Stimulated activated effector memory CD8-positive, alpha-beta T cell treated with anti-CD3 and anti-CD28 coated beads, Interleukin-12 subunit alpha, Interleukin-12 subunit beta, amount 100 ng/mL, for 72 hours (primary cell): ENCODE results near the gene NUTM1.
"Not testable (repeated sequence)": the region's sequence is repeated elsewhere in the genome, so short reads cannot be mapped to it uniquely, and the experiment has no call there.

Experiments
- ATAC-seq: fragments of 150-1000 bp; cut with Tn5 transposase; 2 replicates; pipeline ENCODE4 v1.10.0; 2021
- DNase-seq, 2 donors: peaks; one replicate each; pipeline ENCODE4 v3.0.0; 2021 to 2022; ENCODE audit warnings: low spot score in 2 of 2
- H3K27ac Mint-ChIP-seq: one replicate; pipeline ENCODE4 v1.8.0; 2022; ENCODE audit warnings: mild to moderate bottlenecking, mixed read lengths
- H3K36me3 Mint-ChIP-seq: one replicate; pipeline ENCODE4 v1.8.0; 2022; ENCODE audit warnings: mild to moderate bottlenecking, mixed read lengths
- H3K4me1 Mint-ChIP-seq: one replicate; pipeline ENCODE4 v1.8.0; 2022; ENCODE audit warnings: mixed read lengths
- H3K4me3 Mint-ChIP-seq: one replicate; pipeline ENCODE4 v1.8.0; 2022; ENCODE audit warnings: mild to moderate bottlenecking, mixed read lengths
- H3K9me3 Mint-ChIP-seq: one replicate; pipeline ENCODE4 v1.8.0; 2022; ENCODE audit warnings: mixed read lengths

Gene NUTM1

DNA sequence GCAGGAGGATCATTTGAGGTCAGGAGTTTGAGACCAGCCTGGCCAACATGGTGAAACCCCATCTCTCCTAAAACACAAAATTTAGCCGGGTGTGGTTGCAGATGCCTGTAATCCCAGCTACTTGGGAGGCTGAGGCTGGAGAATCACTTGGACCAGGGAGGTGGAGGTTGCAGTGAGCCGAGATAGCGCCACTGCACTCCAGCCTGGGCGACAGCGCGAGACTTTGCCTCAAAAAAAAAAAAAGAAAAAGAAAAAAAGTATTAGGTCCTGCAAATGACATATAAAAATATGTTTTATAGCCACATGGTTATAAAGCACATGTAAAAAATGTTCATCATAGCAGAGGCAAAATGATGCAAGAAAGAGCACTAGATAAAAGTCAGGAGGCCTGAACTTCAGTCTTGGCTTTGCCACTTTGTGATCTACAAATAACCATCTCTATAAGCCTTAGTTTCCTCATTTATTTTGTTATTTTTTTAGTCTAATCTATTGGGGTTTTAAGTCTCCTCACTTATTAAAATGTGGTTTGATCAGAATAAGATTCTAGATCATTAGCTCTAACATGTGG lies 10.5 kb upstream of the NUTM1 start:
- H3K4me3 Mint-ChIP-seq = peak overlapping the region; percentile 96

DNA sequence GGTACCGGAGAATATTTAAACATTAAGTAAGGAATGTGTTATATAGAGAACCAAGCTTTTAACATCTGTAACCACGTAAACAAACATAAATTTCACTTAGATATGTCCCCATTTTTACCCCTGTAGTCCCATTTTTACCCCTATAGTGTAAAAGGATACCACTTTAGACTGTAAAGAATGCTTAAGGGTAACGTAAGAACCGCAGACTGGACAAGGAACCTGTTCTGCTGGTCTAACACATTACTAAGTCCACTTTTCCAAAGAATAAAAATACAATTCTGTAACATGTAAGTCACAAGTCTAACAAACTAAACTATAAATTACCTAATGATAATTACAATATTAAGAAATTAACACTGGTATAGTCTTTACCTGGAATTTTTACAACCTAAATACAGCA lies 8.4 kb upstream of the NUTM1 start:
- peaks cover 32% of the 10 kb centered on the region for H3K36me3 Mint-ChIP-seq
- H3K4me3 Mint-ChIP-seq = peak overlapping the region; percentile 96
- H3K27ac Mint-ChIP-seq = peak overlapping the region; percentile 95
- ATAC-seq = no peak
- H3K9me3 Mint-ChIP-seq = no peaks in the 10 kb centered on the region
- H3K4me1 Mint-ChIP-seq = peaks cover 42% of the 10 kb centered on the region
- no peak for DNase-seq

More for the DNA sequence above, 10.5 kb upstream of the NUTM1 start:
- Mint-ChIP-seq H3K4me1 (peaks cover 51% of the 10 kb centered on the region), H3K36me3 (peaks cover 12% of the 10 kb centered on the region), H3K27ac (no peak overlapping the region), H3K9me3 (no peaks in the 10 kb centered on the region)
- ATAC-seq (no peak), DNase-seq (no peak)

DNA sequence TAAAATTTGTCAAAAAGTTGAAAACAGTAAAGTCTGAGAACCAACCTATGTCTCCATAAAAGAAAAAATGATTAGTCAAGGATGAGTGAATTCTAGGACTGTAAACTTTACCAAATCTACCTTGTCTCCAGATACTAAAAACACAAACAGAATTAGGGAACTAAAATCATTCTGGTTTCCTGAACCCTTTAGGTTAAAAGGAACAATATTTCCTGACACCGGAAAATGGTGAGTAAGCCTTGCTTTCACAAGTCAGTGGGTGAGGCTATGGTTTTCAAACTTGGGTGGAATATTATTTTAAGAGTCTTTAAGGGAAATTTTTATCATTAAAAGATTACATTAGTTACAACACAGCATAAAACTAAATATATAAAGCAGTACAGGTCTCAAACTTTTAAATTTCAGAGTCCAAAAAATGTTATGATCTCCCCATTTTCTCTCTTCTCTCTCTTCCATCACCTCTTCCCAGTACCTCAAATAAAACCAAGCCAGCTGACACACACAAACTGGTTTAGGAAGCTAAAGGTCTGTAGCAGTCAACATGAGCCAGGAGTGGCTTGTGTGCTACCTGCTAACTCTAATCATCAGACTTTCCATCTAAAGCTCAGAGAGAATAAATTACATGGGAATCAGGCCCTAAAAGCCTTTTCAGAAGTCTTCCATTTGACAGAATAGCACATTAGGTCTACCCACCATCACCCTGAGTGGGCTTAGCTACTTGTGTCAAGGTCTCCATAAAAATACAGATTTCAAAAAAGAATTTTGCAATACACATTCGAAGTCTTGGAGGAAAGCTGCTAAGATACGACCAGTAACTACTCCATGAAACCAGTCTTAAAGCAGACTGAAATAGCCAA lies 7.7 kb upstream of the NUTM1 start:
- Mint-ChIP-seq H3K27ac (peak overlapping the region; percentile 95), H3K4me1 (peaks cover 42% of the 10 kb centered on the region), H3K4me3 (peak overlapping the region; percentile 96), H3K9me3 (no peaks in the 10 kb centered on the region), H3K36me3 (peaks cover 39% of the 10 kb centered on the region)
- DNase-seq (no peak), ATAC-seq (no peak)

DNA sequence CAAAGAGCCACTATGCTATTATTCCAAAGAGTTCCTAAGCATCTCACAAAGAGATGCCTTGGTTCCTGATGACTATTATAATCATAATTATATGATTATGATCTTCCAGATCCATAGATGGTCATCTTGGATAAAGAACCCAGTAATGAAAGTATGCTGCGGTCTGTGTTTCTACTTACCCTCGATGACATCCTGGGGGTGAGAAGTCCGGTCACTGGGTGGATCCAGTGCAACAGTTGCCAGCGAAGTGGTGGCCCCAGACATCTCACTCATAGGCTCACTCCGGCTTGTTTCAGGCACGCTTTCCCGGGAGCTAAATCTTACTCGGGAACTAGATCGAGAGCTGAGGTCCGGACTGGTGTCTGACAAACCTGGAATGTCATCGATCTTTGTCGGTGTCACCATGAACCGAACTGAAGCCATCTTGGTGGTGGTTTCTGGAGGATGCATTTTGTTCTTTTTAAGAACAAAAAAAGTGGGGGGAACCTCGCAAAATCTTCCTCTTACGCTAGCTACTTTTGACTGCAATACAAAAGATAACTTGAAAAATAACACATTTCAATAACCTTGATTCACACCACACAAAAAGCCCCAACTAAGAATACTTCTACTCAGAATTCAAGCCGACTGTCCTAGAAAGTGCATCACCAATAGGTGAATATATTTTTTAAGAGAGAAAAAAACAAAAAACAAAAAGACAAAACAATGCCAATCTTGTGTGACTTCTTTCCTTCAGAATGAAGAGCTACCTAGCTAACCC lies 6.7 kb upstream of the NUTM1 start:
- DNase-seq (no peak), ATAC-seq (no peak)
- H3K4me3 Mint-ChIP-seq = peak overlapping the region; percentile 96
- H3K36me3 Mint-ChIP-seq = peaks cover 49% of the 10 kb centered on the region
- H3K4me1 Mint-ChIP-seq = peaks cover 41% of the 10 kb centered on the region
- peak overlapping the region; percentile 95 for H3K27ac Mint-ChIP-seq
- no peaks in the 10 kb centered on the region for H3K9me3 Mint-ChIP-seq

- Mint-ChIP-seq H3K4me3 (peak overlapping the region; percentile 96), H3K9me3 (no peaks in the 10 kb centered on the region), H3K4me1 (peaks cover 41% of the 10 kb centered on the region), H3K36me3 (peaks cover 56% of the 10 kb centered on the region), H3K27ac (peak overlapping the region; percentile 95)
- no peak for DNase-seq
- ATAC-seq = peak; percentile 11
These were observed 6.0 kb upstream of the NUTM1 start for GRCh38 chr15:34336991-34337556.

DNA sequence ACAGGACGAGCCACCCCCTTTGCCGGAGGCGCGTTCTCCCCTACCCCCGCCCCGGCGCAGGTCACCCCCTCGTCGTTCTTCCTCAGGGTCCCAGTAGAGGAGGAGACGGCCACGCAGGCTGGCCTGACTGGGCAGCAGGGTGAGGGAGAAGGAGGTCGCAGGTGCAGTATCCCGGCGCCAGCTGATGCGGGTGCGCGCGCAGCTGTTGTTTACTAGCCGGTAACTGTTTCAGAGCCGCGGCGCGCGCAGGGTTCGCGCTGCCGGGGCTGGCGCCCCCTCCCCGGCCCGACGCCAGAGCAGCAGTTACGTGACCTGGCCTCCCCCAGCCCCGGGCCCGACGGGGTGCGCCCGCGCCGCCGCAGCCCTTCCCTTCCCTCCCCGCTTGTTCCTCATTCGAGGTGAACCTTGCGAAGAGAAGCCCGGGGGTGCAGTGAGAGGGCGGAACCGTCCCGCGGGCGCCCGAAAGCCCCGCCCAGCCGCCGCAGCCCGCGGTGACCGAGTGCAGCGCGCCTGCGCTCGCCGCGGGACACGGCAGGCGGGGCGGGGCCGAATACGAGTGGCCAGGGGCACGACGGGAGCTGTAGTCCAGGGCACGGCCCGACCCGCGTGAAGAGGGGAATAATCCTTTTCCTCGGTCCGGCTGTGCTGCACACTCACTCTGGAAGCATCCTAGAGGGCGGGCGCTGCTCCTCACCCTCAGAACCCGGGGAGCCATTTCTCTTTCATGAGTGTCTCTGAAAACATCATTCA lies 5.4 kb upstream of the NUTM1 start, which contains the start of gene SLC12A6:
TSS of gene SLC12A6 (minus strand) at position 225 of the 750 bp plus-strand sequence. CDS start 1,101 bp downstream, outside the sequence.
- peak; percentile 85 to 94 for DNase-seq
- Mint-ChIP-seq H3K27ac (peak within 1 kb of the TSS; percentile 95), H3K9me3 (no peaks in the 10 kb centered on the region), H3K4me3 (peak within 1 kb of the TSS; percentile 96), H3K4me1 (peaks cover 39% of the 10 kb centered on the region), H3K36me3 (peaks cover 58% of the 10 kb centered on the region)
- peak; percentile 86 for ATAC-seq

DNA sequence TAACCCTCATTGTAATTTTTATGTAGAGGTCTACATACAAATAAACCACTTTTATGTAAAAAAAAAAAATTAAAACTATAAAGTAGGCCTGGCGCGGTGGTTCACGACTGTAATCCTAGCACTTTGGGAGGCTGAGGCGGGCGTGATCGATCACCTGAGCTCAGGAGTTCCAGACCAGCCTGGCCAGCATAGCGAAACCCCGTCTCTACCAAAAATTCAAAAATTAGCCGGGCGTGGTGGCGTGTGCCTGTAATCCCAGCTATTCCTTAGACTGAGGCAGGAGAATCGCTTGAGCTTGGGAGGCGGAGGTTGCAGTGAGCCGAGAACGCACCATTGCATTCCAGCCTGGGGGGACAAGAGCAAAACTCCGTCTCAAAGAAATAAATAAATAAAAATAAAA lies 4.8 kb upstream of the NUTM1 start:
- Mint-ChIP-seq H3K4me1 (peaks cover 39% of the 10 kb centered on the region), H3K4me3 (peak overlapping the region; percentile 96), H3K27ac (no peak overlapping the region), H3K36me3 (peaks cover 58% of the 10 kb centered on the region), H3K9me3 (no peaks in the 10 kb centered on the region)
- DNase-seq = no peak
- no peak for ATAC-seq

GRCh38 chr15:34339946-34340345 lies 3.2 kb upstream of the NUTM1 start:
- Mint-ChIP-seq H3K9me3 (no peaks in the 10 kb centered on the region), H3K36me3 (peaks cover 58% of the 10 kb centered on the region), H3K4me1 (peaks cover 32% of the 10 kb centered on the region), H3K4me3 (no peak overlapping the region), H3K27ac (no peak overlapping the region)
- ATAC-seq = no peak
- DNase-seq = no peak

DNA sequence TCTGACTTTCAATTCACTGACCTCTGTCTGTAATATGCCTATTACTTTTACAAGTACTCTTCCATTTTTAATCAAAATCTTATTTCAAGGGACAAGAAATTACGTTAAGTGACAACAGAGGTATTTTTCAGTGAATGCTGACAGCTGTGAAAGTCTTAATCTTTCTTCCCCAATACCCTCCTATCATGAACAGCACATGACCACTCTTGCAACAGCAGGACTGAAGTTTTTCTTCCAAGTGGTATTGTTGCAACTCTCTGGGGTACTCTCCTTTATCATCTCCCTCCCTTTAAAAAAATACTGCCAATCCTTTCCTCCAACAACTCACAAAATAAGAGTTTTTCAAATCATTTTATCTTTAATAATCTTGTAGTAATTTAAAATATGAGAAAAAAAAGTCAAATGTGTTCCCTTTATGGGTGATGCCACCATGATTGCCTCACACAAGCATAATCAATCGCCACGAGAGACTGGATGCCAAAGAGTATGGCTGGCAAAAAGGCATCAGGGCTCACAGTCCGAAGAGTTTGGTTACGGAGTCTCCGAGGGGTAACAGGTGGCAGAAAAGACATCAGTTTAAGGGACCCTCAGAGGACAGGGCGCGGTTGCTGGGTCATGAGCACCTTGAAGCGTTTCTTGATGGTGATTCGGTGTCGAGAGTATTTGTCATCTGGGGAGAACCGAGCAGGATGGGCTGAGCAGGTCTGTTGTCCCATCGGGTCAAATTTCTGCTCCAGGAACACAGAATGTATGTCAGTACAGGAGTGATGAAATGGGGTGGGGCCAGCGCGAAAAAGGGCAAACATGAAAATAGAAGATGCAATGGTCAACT lies 1.5 kb upstream of the NUTM1 start:
- Mint-ChIP-seq H3K27ac (no peak overlapping the region), H3K4me3 (no peak overlapping the region), H3K4me1 (peaks cover 19% of the 10 kb centered on the region)

DNA sequence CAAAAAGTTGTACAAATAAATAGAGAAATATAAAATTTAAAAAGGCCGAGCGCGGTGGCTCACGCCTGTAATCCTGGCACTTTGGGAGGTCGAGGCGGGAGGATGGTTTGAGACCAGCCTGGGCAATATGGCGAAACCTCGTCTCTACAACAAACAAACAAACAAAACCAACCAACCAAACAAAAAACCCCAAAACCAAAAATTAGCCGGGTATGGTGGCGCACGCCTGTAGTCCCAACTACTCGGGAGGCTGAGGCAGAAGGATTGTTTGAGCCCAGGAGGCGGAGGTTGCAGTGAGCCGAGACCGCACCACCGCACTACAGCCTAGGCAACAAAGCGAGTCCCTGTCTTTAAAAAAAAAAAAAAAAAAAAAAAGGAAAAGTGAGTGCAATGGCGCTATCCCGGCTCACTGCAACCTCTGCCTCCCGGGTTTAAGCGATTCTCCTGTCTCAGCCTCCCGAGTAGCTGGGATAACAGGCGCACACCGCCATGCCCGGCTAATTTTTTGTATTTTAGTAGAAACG lies 840 bp upstream of the NUTM1 start:
- H3K4me3 Mint-ChIP-seq, H3K9me3 Mint-ChIP-seq, DNase-seq, H3K27ac Mint-ChIP-seq, ATAC-seq: not testable (repeated sequence)
- H3K36me3 Mint-ChIP-seq = peaks cover 48% of the 10 kb centered on the region
- H3K4me1 Mint-ChIP-seq = peaks cover 12% of the 10 kb centered on the region

More for the DNA sequence above, 1.5 kb upstream of the NUTM1 start:
- Mint-ChIP-seq H3K9me3 (no peaks in the 10 kb centered on the region), H3K36me3 (peaks cover 55% of the 10 kb centered on the region)
- no peak for DNase-seq
- ATAC-seq = no peak

DNA sequence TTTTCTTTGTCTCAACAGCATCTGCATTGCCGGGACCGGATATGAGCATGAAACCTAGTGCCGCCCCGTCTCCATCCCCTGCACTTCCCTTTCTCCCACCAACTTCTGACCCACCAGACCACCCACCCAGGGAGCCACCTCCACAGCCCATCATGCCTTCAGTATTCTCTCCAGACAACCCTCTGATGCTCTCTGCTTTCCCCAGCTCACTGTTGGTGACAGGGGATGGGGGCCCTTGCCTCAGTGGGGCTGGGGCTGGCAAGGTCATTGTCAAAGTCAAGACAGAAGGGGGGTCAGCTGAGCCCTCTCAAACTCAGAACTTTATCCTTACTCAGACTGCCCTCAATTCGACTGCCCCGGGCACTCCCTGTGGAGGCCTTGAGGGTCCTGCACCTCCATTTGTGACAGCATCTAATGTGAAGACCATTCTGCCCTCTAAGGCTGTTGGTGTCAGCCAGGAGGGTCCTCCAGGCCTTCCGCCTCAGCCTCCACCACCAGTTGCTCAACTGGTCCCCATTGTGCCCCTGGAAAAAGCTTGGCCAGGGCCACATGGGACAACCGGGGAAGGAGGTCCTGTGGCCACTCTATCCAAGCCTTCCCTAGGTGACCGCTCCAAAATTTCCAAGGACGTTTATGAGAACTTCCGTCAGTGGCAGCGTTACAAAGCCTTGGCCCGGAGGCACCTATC lies 5.0 kb downstream of the NUTM1 start:
- no peak overlapping the region for H3K4me3 Mint-ChIP-seq
- ATAC-seq (no peak), DNase-seq (no peak)
- H3K9me3 Mint-ChIP-seq = no peaks in the 10 kb centered on the region
- H3K27ac Mint-ChIP-seq = peak overlapping the region; percentile 45
- no peaks in the 10 kb centered on the region for H3K4me1 Mint-ChIP-seq
- no peaks in the 10 kb centered on the region for H3K36me3 Mint-ChIP-seq

DNA sequence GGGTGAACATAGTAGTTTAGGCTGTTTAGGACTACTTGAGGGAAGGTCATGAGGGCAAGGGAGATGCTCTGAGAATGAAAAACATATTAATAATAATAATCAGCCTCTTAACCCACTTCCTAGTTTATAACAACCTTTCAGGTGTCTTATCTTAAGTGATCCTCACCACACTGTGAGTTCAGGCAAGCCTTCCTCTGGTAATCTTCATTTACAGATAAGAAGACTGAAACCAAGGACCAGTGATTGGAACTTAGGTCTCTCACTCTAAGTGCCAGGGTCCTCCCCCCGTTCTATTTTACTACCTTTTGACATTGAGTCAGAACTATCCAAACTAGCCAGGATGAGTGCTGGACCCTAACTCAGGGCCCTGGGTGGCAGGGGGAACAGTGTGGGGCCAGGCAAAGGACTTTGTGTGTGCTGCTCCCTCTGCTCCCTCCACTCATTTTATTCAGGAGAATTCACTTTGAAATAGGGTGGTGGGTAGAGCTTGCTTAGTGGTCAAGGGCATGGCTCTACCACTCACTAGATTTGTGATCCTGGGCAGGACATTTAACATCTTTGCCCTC lies 5.7 kb downstream of the NUTM1 start:
- no peak overlapping the region for H3K4me3 Mint-ChIP-seq
- H3K9me3 Mint-ChIP-seq = no peaks in the 10 kb centered on the region
- no peaks in the 10 kb centered on the region for H3K4me1 Mint-ChIP-seq
- H3K27ac Mint-ChIP-seq = peak overlapping the region; percentile 45
- ATAC-seq = no peak
- DNase-seq = no peak
- no peaks in the 10 kb centered on the region for H3K36me3 Mint-ChIP-seq

- no peaks in the 10 kb centered on the region for H3K9me3 Mint-ChIP-seq
- H3K4me1 Mint-ChIP-seq = no peaks in the 10 kb centered on the region
- DNase-seq (no peak), ATAC-seq (no peak)
- H3K36me3 Mint-ChIP-seq = no peaks in the 10 kb centered on the region
- H3K4me3 Mint-ChIP-seq = no peak overlapping the region
- H3K27ac Mint-ChIP-seq = peak overlapping the region; percentile 2
These were observed 6.7 kb downstream of the NUTM1 start for GRCh38 chr15:34349769-34350168.
